Lung (tissue), 12 donors: ENCODE measurements around the gene PAM. TPM values are rescaled to one million over a fixed set of nuclear protein-coding genes. Genes with fewer than 3 reads are reported as not detected.
A peak's percentile ranks its signal among the peaks of the same experiment; 100 is the strongest.

Experiments
- ATAC-seq: fragments of 200-7000 bp; cut with Tn5 transposase; one replicate; pipeline ENCODE4 v1.9.1; 2020; ENCODE audit warnings: moderate number of reproducible peaks; ENCODE audit not compliant: insufficient read depth, low FRiP score
- DNase-seq, 3 donors: peaks; one replicate each; pipeline ENCODE4 v3.0.0-alpha.2; 2013 to 2017
- H3K27ac ChIP-seq, 2 donors: one replicate each; pipeline ENCODE4 v1.5.1; 2013; ENCODE audit warnings: mild to moderate bottlenecking in 2 of 2, moderate library complexity in 2 of 2, control low read depth in 1 of 2, inconsistent platforms in 1 of 2, low read depth in 1 of 2, low read length in 1 of 2
- H3K27me3 ChIP-seq, 3 donors: one replicate each; pipeline ENCODE4 v1.5.1; 2013; ENCODE audit warnings: low read length in 2 of 3; ENCODE audit not compliant: control insufficient read depth in 3 of 3, insufficient read depth in 3 of 3
- H3K36me3 ChIP-seq, 4 donors: one replicate each; pipeline ENCODE4 v1.5.1; 2013; ENCODE audit warnings: low read length in 4 of 4, mild to moderate bottlenecking in 1 of 4, moderate library complexity in 1 of 4; ENCODE audit not compliant: control insufficient read depth in 4 of 4, insufficient read depth in 4 of 4
- H3K4me1 ChIP-seq, 5 donors: one replicate each; pipeline ENCODE4 v1.5.1; 2013; ENCODE audit warnings: low read length in 5 of 5, mild to moderate bottlenecking in 2 of 5, moderate library complexity in 1 of 5; ENCODE audit not compliant: control insufficient read depth in 5 of 5, insufficient read depth in 5 of 5
- H3K4me3 ChIP-seq: one replicate; pipeline ENCODE4 v1.5.1; 2013; ENCODE audit warnings: mild to moderate bottlenecking, control low read depth, moderate library complexity
- H3K9ac ChIP-seq, 2 donors: one replicate each; pipeline ENCODE4 v1.5.1; 2013; ENCODE audit warnings: low read length in 2 of 2, control low read depth in 1 of 2; ENCODE audit not compliant: insufficient read depth in 1 of 2
- H3K9me3 ChIP-seq, 4 donors: one replicate each; pipeline ENCODE4 v1.5.1; 2013; ENCODE audit warnings: low read length in 3 of 4, mild to moderate bottlenecking in 1 of 4, moderate library complexity in 1 of 4; ENCODE audit not compliant: control insufficient read depth in 4 of 4, insufficient read depth in 3 of 4
- WGBS, 2 donors: extraction: QIAGEN DNeasy Blood & Tissue Kit; methylation state at CpG; one replicate each; pipeline ENCODE4 v1.1.7; 2013; 5-methylcytosine and 5-hydroxymethylcytosine counted together
- polyA plus RNA-seq, 2 donors: library from polyadenylated mRNA; stranded (reverse); fragments of 200-250 nt; gene quantifications; one replicate each; pipeline ENCODE4 v1.2.1, GENCODE V29; 2013
- total RNA-seq, 2 donors: library from RNA; depleted of rRNA in 1 of 2; stranded (reverse); fragments of >200 nt in 1 of 2; gene quantifications; one replicate each; pipeline ENCODE4 v1.2.1, GENCODE V29; 2014 to 2021
- TF ChIP-seq, protein P1 (sequence below): IDR thresholded peaks from 2 replicates; pipeline ENCODE4 v1.5.1; 2012; ENCODE audit warnings: mild to moderate bottlenecking; ENCODE audit errors: control extremely low read depth, extremely low read depth
- donor health status: control.
- donor health status: control.
- donor health status: Bipolar disorder and iron deficiency.
- donor health status: healthy.
- donor health status: DM: yes; HTN: yes; CAD: no.

PAM gene
- total and polyA plus RNA-seq, 4 donors: 117 to 248 (median 151) TPM

GRCh38 chr5:102830241-102830640 is 75.1 kb downstream of the PAM start:
- Histone ChIP-seq H3K36me3 (no peaks in the 10 kb centered on the region), H3K9me3 (no peaks in the 10 kb centered on the region), H3K27ac (no peak overlapping the region), H3K9ac (no peak overlapping the region), H3K4me3 (no peak overlapping the region), H3K4me1 (peaks cover 0 to 4% (median 0%) of the 10 kb centered on the region in 5 donors), H3K27me3 (no peaks in the 10 kb centered on the region)
- ATAC-seq (no peak), DNase-seq (no peak)
- WGBS, 2 donors: 90 to 96% methylated on average over 2 of the region's 2 CpGs
- TF ChIP-seq, protein P1, sequence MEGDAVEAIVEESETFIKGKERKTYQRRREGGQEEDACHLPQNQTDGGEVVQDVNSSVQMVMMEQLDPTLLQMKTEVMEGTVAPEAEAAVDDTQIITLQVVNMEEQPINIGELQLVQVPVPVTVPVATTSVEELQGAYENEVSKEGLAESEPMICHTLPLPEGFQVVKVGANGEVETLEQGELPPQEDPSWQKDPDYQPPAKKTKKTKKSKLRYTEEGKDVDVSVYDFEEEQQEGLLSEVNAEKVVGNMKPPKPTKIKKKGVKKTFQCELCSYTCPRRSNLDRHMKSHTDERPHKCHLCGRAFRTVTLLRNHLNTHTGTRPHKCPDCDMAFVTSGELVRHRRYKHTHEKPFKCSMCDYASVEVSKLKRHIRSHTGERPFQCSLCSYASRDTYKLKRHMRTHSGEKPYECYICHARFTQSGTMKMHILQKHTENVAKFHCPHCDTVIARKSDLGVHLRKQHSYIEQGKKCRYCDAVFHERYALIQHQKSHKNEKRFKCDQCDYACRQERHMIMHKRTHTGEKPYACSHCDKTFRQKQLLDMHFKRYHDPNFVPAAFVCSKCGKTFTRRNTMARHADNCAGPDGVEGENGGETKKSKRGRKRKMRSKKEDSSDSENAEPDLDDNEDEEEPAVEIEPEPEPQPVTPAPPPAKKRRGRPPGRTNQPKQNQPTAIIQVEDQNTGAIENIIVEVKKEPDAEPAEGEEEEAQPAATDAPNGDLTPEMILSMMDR: no peak

GRCh38 chr5:102832445-102832844 is 77.3 kb downstream of the PAM start:
- Histone ChIP-seq H3K9me3 (no peaks in the 10 kb centered on the region), H3K4me1 (peaks cover 0 to 12% (median 0%) of the 10 kb centered on the region in 5 donors), H3K4me3 (no peak overlapping the region), H3K27me3 (no peaks in the 10 kb centered on the region), H3K36me3 (no peaks in the 10 kb centered on the region), H3K27ac (no peak overlapping the region), H3K9ac (no peak overlapping the region)
- ATAC-seq: no peak
- no peak for DNase-seq
- TF ChIP-seq, protein P1: no peak

GRCh38 chr5:102833146-102833545 is 78.0 kb downstream of the PAM start:
- Histone ChIP-seq H3K27ac (no peak overlapping the region), H3K4me3 (no peak overlapping the region), H3K27me3 (no peaks in the 10 kb centered on the region), H3K4me1 (peaks cover 0 to 12% (median 0%) of the 10 kb centered on the region in 5 donors), H3K9ac (no peak overlapping the region), H3K36me3 (no peaks in the 10 kb centered on the region), H3K9me3 (no peaks in the 10 kb centered on the region)
- WGBS, 2 donors: 56 to 65% methylated on average over 1 of the region's 1 CpG
- TF ChIP-seq, protein P1: no peak
- no peak for DNase-seq
- ATAC-seq: no peak

DNA sequence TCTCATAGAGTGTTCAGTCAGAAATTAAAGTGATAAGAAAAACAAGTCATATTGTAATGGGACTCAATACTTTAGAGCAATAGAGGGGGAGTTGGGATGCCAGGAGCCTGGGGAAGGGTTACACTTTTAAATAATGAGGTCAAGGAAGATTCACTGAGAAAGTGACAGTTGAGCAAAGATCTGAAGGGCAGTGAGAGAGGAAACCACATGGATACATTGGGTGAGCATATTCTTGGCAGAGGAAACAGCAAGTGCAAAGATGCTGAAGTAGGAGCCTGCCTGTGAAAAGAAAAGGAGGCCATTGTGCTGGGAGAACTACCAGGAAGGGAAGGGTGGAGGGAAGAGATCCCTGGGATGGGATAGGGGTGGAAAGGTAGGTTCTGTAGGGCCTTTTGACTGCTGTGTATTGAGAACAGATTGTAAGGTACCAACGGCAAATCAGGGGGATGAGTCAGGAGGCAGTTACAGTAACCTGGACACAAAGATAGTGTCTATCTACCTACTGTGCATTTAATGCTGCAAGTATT is 79.4 kb downstream of the PAM start:
- H3K4me1 ChIP-seq: peaks cover 0 to 12% (median 0%) of the 10 kb centered on the region in 5 donors

More for the DNA sequence above, 79.4 kb downstream of the PAM start:
- Histone ChIP-seq H3K4me3 (no peak overlapping the region), H3K9me3 (no peaks in the 10 kb centered on the region), H3K27ac (peak overlapping the region in 1 of 2 donors; percentile 24), H3K27me3 (no peaks in the 10 kb centered on the region), H3K36me3 (no peaks in the 10 kb centered on the region), H3K9ac (no peak overlapping the region)
- DNase-seq (no peak), ATAC-seq (no peak)
- WGBS, 2 donors: 68 to 81% methylated on average over 1 of the region's 1 CpG
- TF ChIP-seq, protein P1: no peak
